WI38 (cell line): ENCODE measurements around the gene PSMG1.

Experiments used
- H3K4me3 ChIP-seq: 2 replicates; pipeline ENCODE4 v1.5.1; 2011; ENCODE audit warnings: low read depth, mild to moderate bottlenecking, control low read depth, low read length
- TF ChIP-seq, protein P1 (sequence below): IDR thresholded peaks from 2 replicates; pipeline ENCODE4 v1.5.1; 2012; ENCODE audit warnings: low read depth, mild to moderate bottlenecking, control low read depth, low read length

The PSMG1 gene

DNA sequence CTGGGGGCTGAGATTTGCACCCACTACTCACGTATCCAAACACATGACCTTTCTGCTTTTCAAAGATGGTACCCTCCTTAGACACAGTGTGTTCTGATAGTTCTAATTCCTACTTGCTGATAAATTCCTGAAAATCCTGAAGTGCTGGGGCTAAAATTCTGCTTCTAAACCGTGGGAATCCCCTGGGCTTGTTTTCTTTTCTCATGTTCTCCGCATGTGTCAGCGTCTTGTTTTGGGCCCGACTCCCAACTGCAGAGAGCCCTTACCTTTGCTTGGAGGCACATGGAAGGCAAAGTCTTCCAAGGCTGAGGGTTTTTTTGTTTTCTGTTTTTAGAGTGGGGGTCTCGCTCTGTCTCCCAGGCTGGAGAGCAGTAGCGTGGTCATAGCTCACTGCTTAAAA is 27.2 kb downstream of the PSMG1 start:
- no peak overlapping the region for H3K4me3 ChIP-seq
- TF ChIP-seq, protein P1, sequence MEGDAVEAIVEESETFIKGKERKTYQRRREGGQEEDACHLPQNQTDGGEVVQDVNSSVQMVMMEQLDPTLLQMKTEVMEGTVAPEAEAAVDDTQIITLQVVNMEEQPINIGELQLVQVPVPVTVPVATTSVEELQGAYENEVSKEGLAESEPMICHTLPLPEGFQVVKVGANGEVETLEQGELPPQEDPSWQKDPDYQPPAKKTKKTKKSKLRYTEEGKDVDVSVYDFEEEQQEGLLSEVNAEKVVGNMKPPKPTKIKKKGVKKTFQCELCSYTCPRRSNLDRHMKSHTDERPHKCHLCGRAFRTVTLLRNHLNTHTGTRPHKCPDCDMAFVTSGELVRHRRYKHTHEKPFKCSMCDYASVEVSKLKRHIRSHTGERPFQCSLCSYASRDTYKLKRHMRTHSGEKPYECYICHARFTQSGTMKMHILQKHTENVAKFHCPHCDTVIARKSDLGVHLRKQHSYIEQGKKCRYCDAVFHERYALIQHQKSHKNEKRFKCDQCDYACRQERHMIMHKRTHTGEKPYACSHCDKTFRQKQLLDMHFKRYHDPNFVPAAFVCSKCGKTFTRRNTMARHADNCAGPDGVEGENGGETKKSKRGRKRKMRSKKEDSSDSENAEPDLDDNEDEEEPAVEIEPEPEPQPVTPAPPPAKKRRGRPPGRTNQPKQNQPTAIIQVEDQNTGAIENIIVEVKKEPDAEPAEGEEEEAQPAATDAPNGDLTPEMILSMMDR = no peak

DNA sequence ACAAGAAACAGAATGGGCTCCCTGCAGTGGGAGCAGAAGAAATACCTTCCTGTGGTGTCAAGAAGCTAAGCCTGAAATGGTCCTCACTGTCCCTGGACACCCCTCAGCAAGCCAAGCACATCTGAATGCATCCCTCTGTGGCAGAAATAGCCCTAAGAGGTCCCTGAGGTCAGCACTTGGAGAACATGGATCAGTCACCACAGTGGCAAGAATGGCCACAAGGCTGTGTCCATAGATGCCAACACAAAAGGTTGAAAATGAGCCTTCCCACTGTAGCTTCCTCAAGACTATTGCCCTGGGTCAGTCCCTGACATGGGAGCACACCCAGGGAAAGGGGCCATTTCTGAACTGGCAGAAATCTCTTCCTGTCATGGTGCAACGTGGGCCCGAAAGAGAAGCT is 27.7 kb downstream of the PSMG1 start:
- H3K4me3 ChIP-seq = no peak overlapping the region

DNA sequence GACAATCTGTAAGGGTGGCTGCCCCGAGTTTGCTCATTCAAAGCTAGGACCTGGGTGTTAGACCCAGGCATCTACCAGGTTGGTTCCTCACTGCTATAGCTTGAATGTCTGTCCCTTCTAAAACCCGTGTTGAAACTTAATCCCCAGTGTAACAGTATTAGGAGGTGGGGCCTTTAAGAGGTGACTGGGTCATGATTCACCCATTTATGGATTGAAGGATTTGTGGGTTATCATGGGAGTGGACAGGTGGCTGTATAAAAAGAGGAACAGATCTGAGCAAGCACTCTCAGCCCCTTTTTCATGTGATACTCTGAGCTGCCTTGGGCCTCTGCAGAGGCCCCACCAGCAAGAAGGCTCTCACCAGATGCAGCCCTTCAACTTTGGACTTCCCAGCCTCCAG is 29.4 kb downstream of the PSMG1 start:
- TF ChIP-seq, protein P1 = no peak
- no peak overlapping the region for H3K4me3 ChIP-seq

More for the DNA sequence above, 27.7 kb downstream of the PSMG1 start:
- TF ChIP-seq, protein P1 = no peak

DNA sequence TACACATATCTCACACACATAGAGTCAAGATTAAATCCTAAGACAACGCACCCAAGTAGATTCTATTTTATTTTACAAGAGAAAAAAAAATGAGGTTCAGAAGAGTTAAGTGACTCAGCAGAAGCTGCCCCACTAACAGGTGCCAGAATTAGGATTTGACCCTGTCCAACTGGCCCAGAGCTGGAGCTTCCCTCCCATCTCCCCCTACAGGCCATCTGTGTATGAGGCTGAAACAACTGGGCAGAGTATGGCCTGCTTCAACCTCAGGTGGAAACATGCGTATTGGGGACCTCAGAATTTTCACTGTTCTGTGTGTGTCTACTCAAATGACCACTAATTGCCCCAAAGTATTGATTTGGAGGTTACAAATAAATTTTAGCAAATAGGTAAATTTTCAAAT is 29.9 kb downstream of the PSMG1 start:
- TF ChIP-seq, protein P1 = peak; percentile 54
- no peak overlapping the region for H3K4me3 ChIP-seq

DNA sequence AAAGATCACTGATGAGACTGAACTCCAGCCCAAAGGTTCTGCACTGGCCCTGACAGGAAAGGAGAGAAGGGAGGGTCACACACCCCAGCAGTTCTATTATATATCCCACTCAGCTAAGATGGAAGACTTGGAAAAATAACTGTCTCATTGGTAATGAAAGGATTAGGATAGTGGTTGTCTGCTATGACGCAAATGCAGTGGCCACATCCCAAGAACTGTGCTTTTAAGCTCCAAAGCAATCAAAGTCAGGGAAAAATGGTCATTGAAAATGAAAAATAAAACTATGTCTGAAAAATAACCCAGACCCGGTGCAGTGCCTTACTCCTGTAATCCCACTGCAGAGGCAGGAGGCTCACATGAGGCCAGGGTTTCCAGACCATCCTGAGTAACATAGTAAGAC is 31.0 kb downstream of the PSMG1 start:
- TF ChIP-seq, protein P1 = no peak
- no peak overlapping the region for H3K4me3 ChIP-seq

DNA sequence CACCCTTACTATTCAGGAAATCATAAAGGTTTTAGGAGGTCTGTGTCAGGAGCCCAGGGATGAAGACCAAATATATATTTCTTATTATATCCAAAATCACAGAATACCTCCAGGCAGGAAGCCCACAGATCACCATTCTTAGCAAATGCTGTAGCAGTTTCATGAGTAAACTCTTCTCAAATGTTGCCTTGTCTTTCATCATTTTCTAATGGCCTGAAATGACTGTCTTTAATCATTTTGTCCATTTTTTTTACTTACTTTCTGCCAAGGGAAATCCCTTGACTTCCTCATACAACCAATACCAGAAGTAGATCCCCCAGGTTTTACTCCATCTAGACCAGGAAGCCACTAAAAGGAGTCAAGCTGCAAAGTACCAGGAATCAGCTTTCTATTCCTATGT is 32.4 kb downstream of the PSMG1 start:
- TF ChIP-seq, protein P1 = no peak
- H3K4me3 ChIP-seq = no peak overlapping the region

DNA sequence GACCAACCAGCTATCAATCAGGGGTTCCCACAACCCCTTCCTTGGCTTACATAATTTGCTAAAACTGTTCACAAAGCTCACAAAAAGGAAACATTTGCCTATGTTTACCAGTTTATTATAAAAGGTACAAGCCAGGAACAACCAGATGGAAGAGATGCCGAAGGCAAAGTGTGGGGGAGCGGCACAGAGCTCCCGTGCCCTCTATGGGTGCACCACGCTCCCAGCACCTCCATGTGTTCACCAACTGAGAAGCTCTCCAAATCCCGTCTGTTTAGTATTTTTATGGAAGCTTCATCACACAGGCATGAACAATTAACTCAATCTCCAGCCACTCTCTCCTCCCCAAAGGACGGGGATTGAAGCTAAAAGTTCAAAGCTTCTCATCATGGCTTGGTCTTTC is 32.9 kb downstream of the PSMG1 start:
- no peak overlapping the region for H3K4me3 ChIP-seq
- TF ChIP-seq, protein P1 = no peak
